ENCODE results near the gene RAD18.

DNA sequence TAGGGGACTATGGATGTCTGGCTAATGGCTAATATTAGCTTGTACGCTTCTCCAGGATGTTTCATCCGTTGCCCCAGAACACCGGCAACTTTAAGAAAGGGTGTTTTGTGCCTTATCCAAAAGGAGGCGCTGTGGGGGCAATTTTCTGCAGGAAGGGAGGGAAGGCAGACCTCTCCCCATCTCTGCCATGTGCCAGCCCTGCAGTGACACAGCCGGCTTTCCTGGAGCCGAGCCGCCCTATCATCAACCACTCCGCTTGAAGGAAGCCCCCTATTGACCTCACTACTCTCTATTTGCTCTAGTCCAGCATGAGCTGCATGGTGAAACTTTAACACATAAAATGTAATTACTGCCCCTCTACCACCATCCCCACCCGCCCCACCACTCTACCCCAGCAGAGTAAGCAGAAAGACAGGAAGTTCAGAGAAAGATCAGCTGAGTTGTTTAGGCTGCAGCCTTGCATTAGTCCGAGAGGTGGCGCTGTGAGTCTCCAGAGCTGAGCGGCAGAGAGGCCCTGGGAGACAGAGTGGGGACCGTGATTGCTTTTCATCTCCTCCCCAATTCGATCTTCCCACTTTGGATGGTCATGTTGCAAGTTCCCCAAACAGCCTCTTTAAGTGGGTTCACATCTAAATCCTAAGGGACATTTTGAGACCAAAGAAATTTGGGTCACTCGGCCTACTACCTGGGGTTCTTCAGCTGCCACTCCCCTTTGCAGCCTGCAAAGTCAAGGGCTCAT lies 24.5 kb upstream of the RAD18 start:
- TF ChIP-seq, protein P1, sequence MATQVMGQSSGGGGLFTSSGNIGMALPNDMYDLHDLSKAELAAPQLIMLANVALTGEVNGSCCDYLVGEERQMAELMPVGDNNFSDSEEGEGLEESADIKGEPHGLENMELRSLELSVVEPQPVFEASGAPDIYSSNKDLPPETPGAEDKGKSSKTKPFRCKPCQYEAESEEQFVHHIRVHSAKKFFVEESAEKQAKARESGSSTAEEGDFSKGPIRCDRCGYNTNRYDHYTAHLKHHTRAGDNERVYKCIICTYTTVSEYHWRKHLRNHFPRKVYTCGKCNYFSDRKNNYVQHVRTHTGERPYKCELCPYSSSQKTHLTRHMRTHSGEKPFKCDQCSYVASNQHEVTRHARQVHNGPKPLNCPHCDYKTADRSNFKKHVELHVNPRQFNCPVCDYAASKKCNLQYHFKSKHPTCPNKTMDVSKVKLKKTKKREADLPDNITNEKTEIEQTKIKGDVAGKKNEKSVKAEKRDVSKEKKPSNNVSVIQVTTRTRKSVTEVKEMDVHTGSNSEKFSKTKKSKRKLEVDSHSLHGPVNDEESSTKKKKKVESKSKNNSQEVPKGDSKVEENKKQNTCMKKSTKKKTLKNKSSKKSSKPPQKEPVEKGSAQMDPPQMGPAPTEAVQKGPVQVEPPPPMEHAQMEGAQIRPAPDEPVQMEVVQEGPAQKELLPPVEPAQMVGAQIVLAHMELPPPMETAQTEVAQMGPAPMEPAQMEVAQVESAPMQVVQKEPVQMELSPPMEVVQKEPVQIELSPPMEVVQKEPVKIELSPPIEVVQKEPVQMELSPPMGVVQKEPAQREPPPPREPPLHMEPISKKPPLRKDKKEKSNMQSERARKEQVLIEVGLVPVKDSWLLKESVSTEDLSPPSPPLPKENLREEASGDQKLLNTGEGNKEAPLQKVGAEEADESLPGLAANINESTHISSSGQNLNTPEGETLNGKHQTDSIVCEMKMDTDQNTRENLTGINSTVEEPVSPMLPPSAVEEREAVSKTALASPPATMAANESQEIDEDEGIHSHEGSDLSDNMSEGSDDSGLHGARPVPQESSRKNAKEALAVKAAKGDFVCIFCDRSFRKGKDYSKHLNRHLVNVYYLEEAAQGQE (IDR thresholded peaks at IDR 0.05; ENCODE audit: insufficient read depth in 1 of 2, low read depth in 2 of 2, low read length in 2 of 2): no peak
- no peak for TF ChIP-seq POLR2AphosphoS5 (IDR thresholded peaks at IDR 0.05; ENCODE audit: low read depth, low read length)
- no peak for TF ChIP-seq TAF1 (IDR thresholded peaks at IDR 0.05; ENCODE audit: borderline replicate concordance, insufficient read depth, low read length)
- no peak for TF ChIP-seq SIN3A (IDR thresholded peaks at IDR 0.05; ENCODE audit: borderline replicate concordance, insufficient read depth, low read length)
